Liver (tissue), 9 donors: Measurements from ENCODE around the gene BARX2. TPM values are rescaled to one million over a fixed set of nuclear protein-coding genes. Genes with fewer than 3 reads are reported as not detected.

Source experiments
- DNase-seq: peaks from one replicate; pipeline ENCODE4 v3.0.0-alpha.2; 2017; ENCODE audit warnings: low spot score
- H3K27ac ChIP-seq, 2 donors: one replicate each; pipeline ENCODE4 v1.7.0; 2013; ENCODE audit warnings: inconsistent platforms in 2 of 2, low read length in 2 of 2, control low read depth in 1 of 2, low read depth in 1 of 2, mild to moderate bottlenecking in 1 of 2
- H3K27me3 ChIP-seq, 4 donors: one replicate each; pipeline versions ENCODE4 v1.6.1 to v1.7.0; 2013; ENCODE audit warnings: low read length in 3 of 4, inconsistent platforms in 1 of 4, mild to moderate bottlenecking in 1 of 4, moderate library complexity in 1 of 4; ENCODE audit not compliant: control insufficient read depth in 4 of 4, insufficient read depth in 4 of 4
- H3K36me3 ChIP-seq, 4 donors: one replicate each; pipeline versions ENCODE4 v1.6.1 to v1.7.0; 2013; ENCODE audit warnings: low read length in 3 of 4, mild to moderate bottlenecking in 3 of 4, low read depth in 1 of 4, moderate library complexity in 1 of 4; ENCODE audit not compliant: control insufficient read depth in 4 of 4, insufficient read depth in 3 of 4
- H3K4me1 ChIP-seq, 4 donors: one replicate each; pipeline versions ENCODE4 v1.6.1 to v1.7.0; 2013; ENCODE audit warnings: low read length in 3 of 4, mild to moderate bottlenecking in 3 of 4, moderate library complexity in 1 of 4; ENCODE audit not compliant: control insufficient read depth in 4 of 4, insufficient read depth in 4 of 4
- H3K4me3 ChIP-seq, 3 donors: one replicate each; pipeline versions ENCODE4 v1.6.1 to v1.7.0; 2013; ENCODE audit warnings: low read length in 3 of 3, control low read depth in 1 of 3, low read depth in 1 of 3, mild to moderate bottlenecking in 1 of 3
- H3K9ac ChIP-seq, 2 donors: one replicate each; pipeline ENCODE4 v1.7.0; 2013; ENCODE audit warnings: low read length in 2 of 2, mild to moderate bottlenecking in 2 of 2, moderate library complexity in 2 of 2, control low read depth in 1 of 2, low read depth in 1 of 2
- H3K9me3 ChIP-seq, 4 donors: one replicate each; pipeline versions ENCODE4 v1.6.1 to v1.7.0; 2013; ENCODE audit warnings: low read length in 3 of 4; ENCODE audit not compliant: control insufficient read depth in 4 of 4
- ATF3 ChIP-seq: IDR thresholded peaks from 2 replicates; pipeline ENCODE4 v1.6.1; 2016; ENCODE audit warnings: antibody characterized with exemption
- CTCF ChIP-seq: fragments of 150-350 bp; IDR thresholded peaks from 2 replicates; pipeline ENCODE4 v1.5.1; 2017; ENCODE audit warnings: improper control_type of control experiment, low read depth, low read length; ENCODE audit not compliant: missing input control
- EGR1 ChIP-seq, 2 donors: IDR thresholded peaks; 2 replicates each; pipeline ENCODE4 v1.6.1; 2016 to 2018; ENCODE audit warnings: antibody characterized with exemption in 2 of 2, low read depth in 2 of 2
- GABPA ChIP-seq, 2 donors: IDR thresholded peaks in 1 of 2; conservative IDR thresholded peaks in 1 of 2; 2 replicates each; pipeline ENCODE4 v1.6.1; 2016; ENCODE audit warnings: antibody characterized with exemption in 2 of 2, mild to moderate bottlenecking in 1 of 2, moderate library complexity in 1 of 2
- HNF4G ChIP-seq: IDR thresholded peaks from 2 replicates; pipeline ENCODE4 v1.6.1; 2016; ENCODE audit warnings: antibody characterized with exemption
- MAX ChIP-seq: IDR thresholded peaks from 2 replicates; pipeline ENCODE4 v1.6.1; 2016; ENCODE audit warnings: antibody characterized with exemption
- NR2F2 ChIP-seq: IDR thresholded peaks from 2 replicates; pipeline ENCODE4 v1.6.1; 2016; ENCODE audit warnings: antibody characterized with exemption
- REST ChIP-seq: IDR thresholded peaks from 2 replicates; pipeline ENCODE4 v1.6.1; 2016; ENCODE audit warnings: antibody characterized with exemption, mild to moderate bottlenecking
- RXRA ChIP-seq, 2 donors: IDR thresholded peaks; 2 replicates each; pipeline ENCODE4 v1.6.1; 2017 to 2018; ENCODE audit warnings: antibody characterized with exemption in 2 of 2, mild to moderate bottlenecking in 1 of 2
- SP1 ChIP-seq: IDR thresholded peaks from 2 replicates; pipeline ENCODE4 v1.6.1; 2018; ENCODE audit warnings: antibody characterized with exemption, mild to moderate bottlenecking
- YY1 ChIP-seq: IDR thresholded peaks from 2 replicates; pipeline ENCODE4 v1.6.1; 2016; ENCODE audit warnings: antibody characterized with exemption, mild to moderate bottlenecking
- ZBTB33 ChIP-seq: IDR thresholded peaks from 2 replicates; pipeline ENCODE4 v1.6.1; 2016; ENCODE audit warnings: antibody characterized with exemption
- WGBS: extraction: QIAGEN DNeasy Blood & Tissue Kit; methylation state at CpG from one replicate; pipeline ENCODE4 v1.1.7; 2013; 5-methylcytosine and 5-hydroxymethylcytosine counted together
- polyA plus RNA-seq, 2 donors: library from polyadenylated mRNA; stranded (reverse) in 1 of 2; unstranded in 1 of 2; fragments of 200-250 nt in 1 of 2; fragments of >200 nt in 1 of 2; fragmentation: Nextera tagmentation in 1 of 2; extraction: Ambion mirVana in 1 of 2; gene quantifications; one replicate each; pipeline versions ENCODE4 v1.2.1 to v1.2.3, GENCODE V29; 2013 to 2015
- total RNA-seq, 2 donors: library from RNA; depleted of rRNA; stranded (reverse); fragments of >200 nt; gene quantifications; one replicate each; pipeline ENCODE4 v1.2.3, GENCODE V29; 2014
- donor health status: healthy.
- donor health status: healthy.
- donor health status: healthy.
- donor health status: healthy.
- donor health status: healthy.

Gene BARX2
- total and polyA plus RNA-seq, 4 donors = not detected

- no peak for TF ChIP-seq REST
- no peak for TF ChIP-seq ZBTB33
- no peak for TF ChIP-seq SP1
- no peak for TF ChIP-seq GABPA (IDR thresholded peaks at IDR 0.05 in 1 of 2, conservative IDR thresholded peaks at IDR 0.05 in 1 of 2)
- no peak for TF ChIP-seq NR2F2
- no peak overlapping the region for H3K4me3 ChIP-seq
- no peaks in the 10 kb centered on the region for H3K9me3 ChIP-seq
- H3K27ac ChIP-seq = no peak overlapping the region
- no peak for DNase-seq
- no peaks in the 10 kb centered on the region for H3K36me3 ChIP-seq
- H3K27me3 ChIP-seq = peaks cover 0 to 4% (median 0%) of the 10 kb centered on the region in 4 donors
- 76% methylated on average over 6 of the region's 6 CpGs for WGBS
- no peak overlapping the region for H3K9ac ChIP-seq
- H3K4me1 ChIP-seq = peaks cover 0 to 3% (median 0%) of the 10 kb centered on the region in 4 donors
These were observed 16.2 kb downstream of the BARX2 start for GRCh38 chr11:129391821-129392220.

- H3K27ac ChIP-seq = no peak overlapping the region
- peaks cover 0 to 4% (median 0%) of the 10 kb centered on the region in 4 donors for H3K27me3 ChIP-seq
- H3K4me1 ChIP-seq = no peaks in the 10 kb centered on the region
- DNase-seq = no peak
- H3K4me3 ChIP-seq = no peak overlapping the region
- TF ChIP-seq ATF3 (no peak), HNF4G (no peak), CTCF (no peak), MAX (no peak), SP1 (no peak), RXRA (IDR thresholded peaks at IDR 0.05) (no peak), YY1 (no peak), EGR1 (IDR thresholded peaks at IDR 0.05; ENCODE audit: low read depth in 2 of 2) (no peak)
- no peaks in the 10 kb centered on the region for H3K36me3 ChIP-seq
- H3K9ac ChIP-seq = no peak overlapping the region
- H3K9me3 ChIP-seq = no peaks in the 10 kb centered on the region
- WGBS = 48% methylated on average over 1 of the region's 1 CpG
These were observed 17.3 kb downstream of the BARX2 start for GRCh38 chr11:129392995-129393394.
